Activated CD4-positive, alpha-beta memory T cell treated with anti-CD3 and anti-CD28 coated beads for 36 hours (primary cell): ENCODE results near the gene SETD7. TPM values are rescaled to one million over a fixed set of nuclear protein-coding genes. Genes with fewer than 3 reads are reported as not detected.

Source experiments
- CTCF ChIA-PET: fragments of 350-600 bp; sonication (Branson Sonifier 250); formaldehyde crosslinking; loops from one replicate; lab custom pipeline; 2021; ENCODE audit warnings: antibody characterized with exemption, inconsistent platforms; lab: Charles Lee
- POLR2A ChIA-PET: fragments of 350-600 bp; sonication (Branson Sonifier 250); formaldehyde crosslinking; loops from one replicate; lab custom pipeline; 2021; ENCODE audit warnings: antibody characterized with exemption; lab: Charles Lee
- DNase-seq: peaks from one replicate; pipeline ENCODE4 v3.0.0-alpha.2; 2020
- H3K27ac Mint-ChIP-seq: one replicate; pipeline ENCODE4 v1.8.0; 2021; ENCODE audit warnings: mixed read lengths
- H3K27me3 Mint-ChIP-seq: one replicate; pipeline ENCODE4 v1.8.0; 2021; ENCODE audit warnings: mixed read lengths
- H3K36me3 Mint-ChIP-seq: one replicate; pipeline ENCODE4 v1.8.0; 2021; ENCODE audit warnings: mixed read lengths
- H3K4me1 Mint-ChIP-seq: one replicate; pipeline ENCODE4 v1.8.0; 2021; ENCODE audit warnings: low read depth, mixed read lengths
- H3K4me3 Mint-ChIP-seq: one replicate; pipeline ENCODE4 v1.8.0; 2021; ENCODE audit warnings: mild to moderate bottlenecking, mixed read lengths
- H3K9me3 Mint-ChIP-seq: one replicate; pipeline ENCODE4 v1.8.0; 2021; ENCODE audit warnings: mixed read lengths
- intact Hi-C: fragments of 100-400 bp; cut with micrococcal nuclease; formaldehyde crosslinking; loops from one replicate; pipeline ENCODE4 v1.15.1; 2023
- total RNA-seq, 2 experiments: library from RNA; stranded (reverse); gene quantifications; one replicate each; pipeline ENCODE4 v1.2.3, GENCODE V29; 2021

SETD7 gene
- total RNA-seq, 2 experiments from 2014 or later = 15.0 to 16.6 TPM

DNA sequence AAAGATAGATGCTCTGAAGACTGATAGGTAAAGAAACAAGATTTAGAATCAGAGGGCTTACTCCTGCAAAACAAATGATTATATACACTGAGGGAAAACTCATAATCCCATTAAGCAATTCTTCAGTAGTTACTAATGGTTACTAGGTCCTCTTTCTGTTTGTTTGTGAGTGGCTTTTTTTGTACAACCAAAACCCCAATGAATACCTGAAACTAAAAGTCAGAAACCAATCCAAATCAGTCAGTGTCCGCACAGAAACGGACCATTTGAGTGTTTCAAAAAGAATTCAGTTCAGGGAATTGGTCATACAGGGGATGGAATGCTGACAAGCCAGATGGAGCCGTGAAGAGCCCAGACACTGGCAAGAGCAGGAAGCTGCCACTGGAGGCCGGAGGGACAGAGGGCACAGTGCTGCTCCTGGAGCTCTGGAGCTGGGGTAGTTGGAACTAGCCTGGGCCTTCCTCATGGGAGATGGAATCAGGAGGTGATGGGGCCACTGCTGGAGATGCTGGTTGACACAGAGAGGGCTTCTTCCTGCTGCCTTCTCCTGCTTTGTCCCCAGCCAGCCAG is 31.9 kb downstream of the SETD7 start:
- Mint-ChIP-seq H3K9me3 (no peaks in the 10 kb centered on the region), H3K4me3 (no peak overlapping the region), H3K27me3 (no peaks in the 10 kb centered on the region), H3K4me1 (peaks cover 8% of the 10 kb centered on the region), H3K27ac (no peak overlapping the region), H3K36me3 (peaks cover 49% of the 10 kb centered on the region)
- intact Hi-C loops = loop anchor here (10.0 kb wide), 1 partner anchor 429 kb away; no protein-coding TSS in a partner anchor
- ChIA-PET POLR2A (no interaction called here), CTCF (no interaction called here)
- no peak for DNase-seq

DNA sequence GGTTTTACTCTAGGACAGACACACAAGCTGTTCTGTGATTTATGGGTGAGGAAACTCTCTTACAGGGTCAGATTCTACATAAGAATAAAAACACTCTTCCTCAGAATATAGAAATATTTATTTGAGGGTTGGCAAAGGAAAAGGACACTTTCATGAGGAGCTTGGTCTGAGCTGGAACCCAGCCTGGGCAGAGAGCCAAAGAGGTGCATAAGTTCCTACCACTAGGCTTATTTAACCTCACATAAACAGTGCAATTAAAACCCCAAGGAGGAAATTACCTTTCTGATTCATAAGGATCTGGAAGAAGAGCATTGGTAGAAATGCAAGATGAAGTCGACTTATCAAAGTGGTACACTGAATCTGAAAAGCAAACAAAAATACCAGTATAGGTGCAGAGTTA is 32.9 kb downstream of the SETD7 start:
- Mint-ChIP-seq H3K36me3 (peaks cover 48% of the 10 kb centered on the region), H3K4me3 (no peak overlapping the region), H3K27me3 (no peaks in the 10 kb centered on the region), H3K4me1 (peaks cover 8% of the 10 kb centered on the region), H3K27ac (no peak overlapping the region), H3K9me3 (no peaks in the 10 kb centered on the region)
- intact Hi-C loops = loop anchor here (10.0 kb wide), 1 partner anchor 428 kb away; no protein-coding TSS in a partner anchor
- no peak for DNase-seq
- POLR2A ChIA-PET = no interaction called here
- CTCF ChIA-PET = no interaction called here

GRCh38 chr4:139522457-139522856 is 33.6 kb downstream of the SETD7 start:
- H3K9me3 Mint-ChIP-seq = no peaks in the 10 kb centered on the region
- H3K27ac Mint-ChIP-seq = no peak overlapping the region
- CTCF ChIA-PET = interaction anchor here (1.6 kb wide), 1 partner anchor 9 kb away, joined by 6 read pairs; no protein-coding TSS in a partner anchor
- no peak overlapping the region for H3K4me3 Mint-ChIP-seq
- H3K36me3 Mint-ChIP-seq = peaks cover 48% of the 10 kb centered on the region
- no peak for DNase-seq
- no peaks in the 10 kb centered on the region for H3K27me3 Mint-ChIP-seq
- H3K4me1 Mint-ChIP-seq = peaks cover 8% of the 10 kb centered on the region
- intact Hi-C loops = loop anchor here (10.0 kb wide), 1 partner anchor 428 kb away; no protein-coding TSS in a partner anchor
- POLR2A ChIA-PET = no interaction called here

DNA sequence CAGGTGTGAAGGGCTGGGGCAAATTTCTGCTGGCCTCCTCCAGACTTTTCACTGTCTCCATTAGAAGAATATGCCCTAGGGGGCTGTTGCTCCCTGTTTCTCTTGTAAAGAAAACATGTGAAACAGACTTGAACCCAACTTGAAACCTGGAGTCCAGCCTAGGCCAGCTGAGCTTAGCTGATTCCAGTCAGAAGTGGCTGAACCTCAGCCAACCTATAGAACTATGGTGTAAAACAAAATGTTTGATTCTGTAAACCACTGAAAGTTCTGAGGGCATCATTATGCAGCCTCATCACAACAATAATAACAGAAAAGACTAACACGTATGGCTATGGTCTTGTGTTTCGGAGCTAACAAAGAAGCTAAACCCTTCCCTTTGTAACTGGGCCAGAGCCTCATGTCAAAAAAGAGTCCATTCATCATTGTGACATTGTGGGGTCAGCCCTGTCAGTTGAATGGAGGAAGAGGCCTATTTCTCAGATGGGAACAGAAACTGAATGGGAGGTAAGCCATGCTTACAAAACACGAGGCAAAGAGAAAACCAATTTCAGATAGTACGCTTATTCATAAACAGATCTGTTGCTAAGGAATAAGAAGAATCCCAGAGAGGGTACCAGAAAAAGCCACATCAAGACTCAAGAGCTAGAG is 34.1 kb downstream of the SETD7 start:
- Mint-ChIP-seq H3K4me3 (no peak overlapping the region), H3K27ac (no peak overlapping the region), H3K4me1 (peaks cover 8% of the 10 kb centered on the region), H3K27me3 (no peaks in the 10 kb centered on the region), H3K36me3 (peaks cover 51% of the 10 kb centered on the region), H3K9me3 (no peaks in the 10 kb centered on the region)
- no peak for DNase-seq
- POLR2A ChIA-PET = no interaction called here
- CTCF ChIA-PET = interaction anchor here (1.6 kb wide), 1 partner anchor 10 kb away, joined by 6 read pairs; no protein-coding TSS in a partner anchor
- intact Hi-C loops = loop anchor here (10.0 kb wide), 1 partner anchor 427 kb away; no protein-coding TSS in a partner anchor

- ChIA-PET CTCF (no interaction called here), POLR2A (no interaction called here)
- intact Hi-C loops = no loop called here
- Mint-ChIP-seq H3K27ac (no peak overlapping the region), H3K4me3 (no peak overlapping the region), H3K27me3 (no peaks in the 10 kb centered on the region), H3K36me3 (peaks cover 44% of the 10 kb centered on the region), H3K4me1 (peaks cover 6% of the 10 kb centered on the region), H3K9me3 (no peaks in the 10 kb centered on the region)
- no peak for DNase-seq
These were observed 40.5 kb downstream of the SETD7 start for GRCh38 chr4:139515531-139515958.

DNA sequence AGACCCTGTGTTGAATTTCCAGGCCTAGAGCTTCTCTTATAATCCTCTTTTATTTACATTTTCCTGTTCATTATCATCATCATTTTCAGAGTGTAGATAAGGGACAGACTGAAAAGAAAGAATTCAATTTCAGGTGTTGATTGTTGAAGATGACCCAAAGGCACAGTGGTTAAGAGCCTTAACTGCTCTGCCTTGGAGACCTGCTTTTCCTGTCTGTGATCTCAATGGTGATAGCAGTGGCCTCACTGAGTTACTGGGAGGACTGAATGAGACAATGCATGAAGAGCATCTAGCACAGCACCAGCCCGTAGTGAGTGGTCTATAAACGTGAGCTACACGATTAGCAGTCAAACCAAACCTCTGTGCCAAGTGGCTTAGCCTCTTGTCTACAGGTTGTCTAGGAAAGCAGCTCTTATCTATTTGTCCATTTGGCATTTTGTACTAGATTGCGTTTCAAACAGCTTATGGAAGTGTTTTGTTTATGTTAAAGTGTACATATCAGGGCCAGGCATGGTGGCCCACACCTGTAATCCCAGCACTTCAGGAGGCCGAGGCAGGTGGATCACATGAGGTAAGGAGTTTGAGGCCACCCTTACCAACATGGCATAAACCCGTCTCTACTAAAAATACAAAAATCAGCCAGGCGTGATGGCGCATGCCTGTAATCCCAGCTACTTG is 41.5 kb downstream of the SETD7 start:
- no peak for DNase-seq
- intact Hi-C loops = no loop called here
- H3K9me3 Mint-ChIP-seq = no peaks in the 10 kb centered on the region
- CTCF ChIA-PET = no interaction called here
- peaks cover 6% of the 10 kb centered on the region for H3K4me1 Mint-ChIP-seq
- POLR2A ChIA-PET = no interaction called here
- no peak overlapping the region for H3K4me3 Mint-ChIP-seq
- H3K27me3 Mint-ChIP-seq = no peaks in the 10 kb centered on the region
- peaks cover 51% of the 10 kb centered on the region for H3K36me3 Mint-ChIP-seq
- H3K27ac Mint-ChIP-seq = no peak overlapping the region

- H3K27ac Mint-ChIP-seq = no peak overlapping the region
- H3K36me3 Mint-ChIP-seq = peaks cover 40% of the 10 kb centered on the region
- POLR2A ChIA-PET = no interaction called here
These were observed 44.7 kb downstream of the SETD7 start for GRCh38 chr4:139511320-139511719.

DNA sequence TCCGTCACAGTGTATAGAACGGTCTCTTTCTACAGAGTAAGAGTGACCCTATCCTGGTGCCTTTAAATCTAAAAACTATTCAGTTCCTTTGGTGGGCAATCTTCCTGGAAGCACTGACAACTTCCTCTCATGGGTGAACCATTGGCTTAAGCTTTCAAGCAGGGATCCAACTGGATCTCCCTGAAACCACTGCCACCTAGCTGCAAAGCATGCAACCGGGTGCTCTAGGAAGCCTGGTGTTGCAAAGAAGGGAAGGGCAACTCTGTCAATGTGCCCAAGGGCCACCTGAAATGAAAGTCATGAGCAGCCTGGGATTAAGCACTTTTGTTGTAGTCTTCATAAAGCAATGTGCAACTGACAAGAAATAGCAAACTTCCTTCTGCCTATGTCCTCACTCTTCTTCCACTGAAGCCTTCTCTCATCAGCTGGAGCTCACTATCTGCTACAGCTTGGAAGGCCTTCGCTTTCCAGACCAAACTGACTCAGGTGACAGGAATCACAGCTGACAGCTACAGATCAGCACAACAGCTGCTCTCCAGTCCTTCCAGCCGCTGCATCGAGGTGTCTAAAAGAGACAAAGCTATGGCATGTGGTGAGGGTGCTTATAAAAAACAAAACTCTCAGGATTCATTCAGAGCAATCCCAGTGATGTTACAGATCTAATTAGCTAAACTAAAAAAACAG is 46.1 kb downstream of the SETD7 start:
- ChIA-PET POLR2A (no interaction called here), CTCF (no interaction called here)
- Mint-ChIP-seq H3K4me1 (peaks cover 6% of the 10 kb centered on the region), H3K36me3 (peaks cover 35% of the 10 kb centered on the region), H3K27me3 (no peaks in the 10 kb centered on the region), H3K9me3 (no peaks in the 10 kb centered on the region), H3K4me3 (no peak overlapping the region), H3K27ac (no peak overlapping the region)
- intact Hi-C loops = no loop called here
- no peak for DNase-seq

More at GRCh38 chr4:139511320-139511719, 44.7 kb downstream of the SETD7 start:
- Mint-ChIP-seq H3K4me1 (peaks cover 6% of the 10 kb centered on the region), H3K9me3 (no peaks in the 10 kb centered on the region), H3K4me3 (no peak overlapping the region), H3K27me3 (no peaks in the 10 kb centered on the region)
- DNase-seq = peak; percentile 21
- CTCF ChIA-PET = interaction anchor here (1.0 kb wide), 1 partner anchor 481 kb away, joined by 3 read pairs; no protein-coding TSS in a partner anchor
- intact Hi-C loops = no loop called here

DNA sequence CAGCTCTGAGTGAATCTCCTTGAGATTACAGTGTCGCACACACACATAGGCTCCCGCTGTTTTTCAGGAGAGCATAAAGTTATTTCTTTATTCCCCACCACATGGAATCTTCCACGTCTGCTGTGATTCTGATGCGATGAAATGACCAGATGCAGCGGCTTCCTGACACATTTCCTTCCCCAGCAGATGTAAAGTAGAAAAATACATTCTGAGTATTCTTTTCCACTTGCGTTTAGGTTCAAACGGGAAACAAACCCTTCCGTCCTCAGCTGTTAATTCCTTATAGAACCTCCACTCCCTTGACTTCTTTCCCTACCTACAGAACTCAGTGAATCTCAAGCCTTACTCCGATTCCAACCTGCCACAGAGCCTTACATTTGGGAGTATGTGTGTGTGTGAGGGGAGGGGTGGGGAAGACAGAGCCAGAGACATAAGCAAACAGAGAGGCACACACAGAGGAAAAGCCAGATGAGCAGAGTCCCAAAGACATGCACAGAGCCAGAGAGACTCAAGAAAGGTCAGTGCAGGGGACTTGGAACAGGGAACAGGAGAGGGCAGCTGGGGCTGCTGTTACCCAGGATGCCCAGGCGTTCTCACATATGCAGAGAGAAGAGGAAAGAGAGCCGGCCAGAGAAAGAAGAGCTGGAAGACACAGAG is 47.3 kb downstream of the SETD7 start:
- Mint-ChIP-seq H3K4me1 (peaks cover 7% of the 10 kb centered on the region), H3K9me3 (no peaks in the 10 kb centered on the region), H3K36me3 (peaks cover 36% of the 10 kb centered on the region), H3K27me3 (no peaks in the 10 kb centered on the region), H3K4me3 (no peak overlapping the region), H3K27ac (no peak overlapping the region)
- ChIA-PET POLR2A (no interaction called here), CTCF (no interaction called here)
- DNase-seq = no peak
- intact Hi-C loops = no loop called here

DNA sequence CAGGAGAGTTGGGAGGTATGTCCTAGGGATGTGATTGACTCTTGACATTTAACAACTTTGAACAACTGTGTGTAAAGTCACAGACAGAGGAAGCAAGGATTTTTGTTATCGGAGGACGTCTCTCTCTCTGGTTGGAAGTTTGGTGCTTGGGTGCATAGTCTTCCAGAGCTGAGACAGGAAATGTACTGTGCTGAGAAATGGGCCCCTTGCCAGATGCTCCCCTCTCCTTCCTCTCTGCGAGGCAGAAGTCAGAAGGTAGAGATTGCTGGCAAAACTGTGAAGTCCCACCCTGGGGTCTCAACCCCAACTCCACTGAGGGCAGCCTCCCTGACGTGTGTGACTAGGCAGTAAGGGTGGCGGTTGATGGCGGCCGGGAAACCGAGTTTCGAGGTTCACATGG is 49.2 kb downstream of the SETD7 start:
- H3K4me3 Mint-ChIP-seq = no peak overlapping the region
- DNase-seq = no peak
- peaks cover 7% of the 10 kb centered on the region for H3K4me1 Mint-ChIP-seq
- intact Hi-C loops = no loop called here
- no peak overlapping the region for H3K27ac Mint-ChIP-seq
- POLR2A ChIA-PET = no interaction called here
- peaks cover 33% of the 10 kb centered on the region for H3K36me3 Mint-ChIP-seq
- H3K27me3 Mint-ChIP-seq = no peaks in the 10 kb centered on the region
- H3K9me3 Mint-ChIP-seq = no peaks in the 10 kb centered on the region
- CTCF ChIA-PET = no interaction called here

DNA sequence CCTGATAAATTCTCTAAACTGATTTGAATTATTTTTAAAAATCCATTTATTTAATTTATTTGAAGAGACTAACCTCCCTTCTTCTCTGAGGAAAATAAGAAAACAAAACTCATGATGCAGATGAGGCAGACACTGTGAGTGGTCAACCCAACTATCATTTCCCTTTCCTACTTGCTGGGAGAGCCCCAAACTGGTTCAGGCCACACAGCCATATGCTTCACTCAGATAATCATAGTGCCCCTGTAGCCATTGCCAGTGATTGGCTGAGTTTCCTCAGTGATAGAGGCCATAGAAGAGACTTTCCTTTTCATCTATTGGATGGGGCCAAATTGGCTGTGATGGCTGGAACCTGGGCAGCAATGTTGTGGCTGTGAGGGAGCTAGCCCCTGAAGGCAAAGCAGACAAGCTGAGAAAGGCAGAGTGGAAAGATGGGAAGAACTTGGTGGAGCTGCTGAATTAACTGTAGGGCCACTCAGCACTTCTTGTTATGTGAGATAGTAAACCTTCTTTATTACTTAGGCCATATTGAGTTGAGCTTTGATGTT is 52.3 kb downstream of the SETD7 start:
- H3K27ac Mint-ChIP-seq = no peak overlapping the region
- POLR2A ChIA-PET = no interaction called here
- CTCF ChIA-PET = no interaction called here
- peaks cover 14% of the 10 kb centered on the region for H3K36me3 Mint-ChIP-seq
- H3K9me3 Mint-ChIP-seq = no peaks in the 10 kb centered on the region
- DNase-seq = no peak
- H3K4me3 Mint-ChIP-seq = no peak overlapping the region
- peaks cover 2% of the 10 kb centered on the region for H3K4me1 Mint-ChIP-seq
- intact Hi-C loops = no loop called here
- H3K27me3 Mint-ChIP-seq = no peaks in the 10 kb centered on the region
